Measurements from ENCODE around the gene ZFP36L1. TPM values are rescaled to one million over a fixed set of nuclear protein-coding genes. Genes with fewer than 3 reads are reported as not detected.

Gene ZFP36L1
- total RNA-seq, 1 experiment from 2014 or later, result 426 TPM

DNA sequence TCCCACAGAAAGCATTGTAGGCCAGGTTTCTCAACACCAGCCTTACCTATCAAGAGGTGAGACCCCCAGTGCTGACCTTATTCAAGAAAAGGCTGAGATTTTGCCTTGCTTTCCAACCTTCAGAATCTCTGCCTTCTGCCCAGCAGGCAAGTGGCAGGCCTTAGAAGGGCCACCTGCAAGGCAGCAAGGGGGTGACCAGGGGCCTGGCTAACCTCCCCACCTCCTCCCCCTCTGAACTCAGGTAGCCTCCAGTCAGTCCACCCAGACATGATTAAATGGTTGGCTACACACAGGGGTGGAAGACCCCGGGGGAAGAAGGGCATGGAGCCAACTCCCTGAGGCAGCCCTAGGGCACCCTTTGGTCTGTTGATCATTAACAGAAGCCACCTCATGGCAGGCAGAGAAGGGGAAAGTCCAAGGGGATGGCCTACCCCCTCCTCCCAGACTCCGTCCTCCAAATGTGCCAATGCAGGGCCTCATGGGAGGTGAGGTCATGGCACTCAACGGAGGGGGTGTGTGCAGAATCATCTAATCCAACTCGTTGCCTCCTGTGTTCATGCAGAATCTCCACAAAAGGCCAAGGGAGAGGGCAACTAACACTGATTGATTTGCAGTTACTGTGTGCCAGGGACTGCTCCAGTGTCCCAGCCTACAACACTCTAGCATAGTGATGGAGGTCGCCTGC lies 8.5 kb downstream of the ZFP36L1 start:
- H3K27me3 Mint-ChIP-seq (ENCODE audit: insufficient read depth, unreplicated experiment), result no peaks in the 10 kb centered on the region
- H3K4me3 Mint-ChIP-seq (ENCODE audit: unreplicated experiment), result no peak overlapping the region
- H3K36me3 Mint-ChIP-seq (ENCODE audit: insufficient read depth, unreplicated experiment), result peaks cover 53% of the 10 kb centered on the region
- TF ChIP-seq, protein P1, sequence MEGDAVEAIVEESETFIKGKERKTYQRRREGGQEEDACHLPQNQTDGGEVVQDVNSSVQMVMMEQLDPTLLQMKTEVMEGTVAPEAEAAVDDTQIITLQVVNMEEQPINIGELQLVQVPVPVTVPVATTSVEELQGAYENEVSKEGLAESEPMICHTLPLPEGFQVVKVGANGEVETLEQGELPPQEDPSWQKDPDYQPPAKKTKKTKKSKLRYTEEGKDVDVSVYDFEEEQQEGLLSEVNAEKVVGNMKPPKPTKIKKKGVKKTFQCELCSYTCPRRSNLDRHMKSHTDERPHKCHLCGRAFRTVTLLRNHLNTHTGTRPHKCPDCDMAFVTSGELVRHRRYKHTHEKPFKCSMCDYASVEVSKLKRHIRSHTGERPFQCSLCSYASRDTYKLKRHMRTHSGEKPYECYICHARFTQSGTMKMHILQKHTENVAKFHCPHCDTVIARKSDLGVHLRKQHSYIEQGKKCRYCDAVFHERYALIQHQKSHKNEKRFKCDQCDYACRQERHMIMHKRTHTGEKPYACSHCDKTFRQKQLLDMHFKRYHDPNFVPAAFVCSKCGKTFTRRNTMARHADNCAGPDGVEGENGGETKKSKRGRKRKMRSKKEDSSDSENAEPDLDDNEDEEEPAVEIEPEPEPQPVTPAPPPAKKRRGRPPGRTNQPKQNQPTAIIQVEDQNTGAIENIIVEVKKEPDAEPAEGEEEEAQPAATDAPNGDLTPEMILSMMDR (IDR thresholded peaks at IDR 0.05; ENCODE audit: unreplicated experiment), result no peak
- ChIA-PET POLR2A (interaction anchor here (0.6 to 11.3 kb wide), 25 partner anchors 9 to 844 kb away, joined by 3 to 403 read pairs (median 7); partner anchors contain the start of gene ZFP36L1), CTCF (interaction anchor here (0.6 to 2.3 kb wide), 5 partner anchors 97 to 850 kb away, joined by 3 to 19 read pairs (median 3); no protein-coding TSS in a partner anchor)
- peak; percentile 36 for DNase-seq (ENCODE audit: unreplicated experiment)
- peaks cover 48% of the 10 kb centered on the region for H3K4me1 Mint-ChIP-seq (ENCODE audit: insufficient read depth, unreplicated experiment)
- no TSS peak for BruUV-seq (replicated peaks)
- peak overlapping the region; percentile 97 for H3K27ac Mint-ChIP-seq (ENCODE audit: low read depth, unreplicated experiment)
- intact Hi-C loops (cut with micrococcal nuclease), result loop anchor here (2.0 kb wide), 1 partner anchor 98 kb away; no protein-coding TSS in a partner anchor
- no peaks in the 10 kb centered on the region for H3K9me3 Mint-ChIP-seq (ENCODE audit: unreplicated experiment)

DNA sequence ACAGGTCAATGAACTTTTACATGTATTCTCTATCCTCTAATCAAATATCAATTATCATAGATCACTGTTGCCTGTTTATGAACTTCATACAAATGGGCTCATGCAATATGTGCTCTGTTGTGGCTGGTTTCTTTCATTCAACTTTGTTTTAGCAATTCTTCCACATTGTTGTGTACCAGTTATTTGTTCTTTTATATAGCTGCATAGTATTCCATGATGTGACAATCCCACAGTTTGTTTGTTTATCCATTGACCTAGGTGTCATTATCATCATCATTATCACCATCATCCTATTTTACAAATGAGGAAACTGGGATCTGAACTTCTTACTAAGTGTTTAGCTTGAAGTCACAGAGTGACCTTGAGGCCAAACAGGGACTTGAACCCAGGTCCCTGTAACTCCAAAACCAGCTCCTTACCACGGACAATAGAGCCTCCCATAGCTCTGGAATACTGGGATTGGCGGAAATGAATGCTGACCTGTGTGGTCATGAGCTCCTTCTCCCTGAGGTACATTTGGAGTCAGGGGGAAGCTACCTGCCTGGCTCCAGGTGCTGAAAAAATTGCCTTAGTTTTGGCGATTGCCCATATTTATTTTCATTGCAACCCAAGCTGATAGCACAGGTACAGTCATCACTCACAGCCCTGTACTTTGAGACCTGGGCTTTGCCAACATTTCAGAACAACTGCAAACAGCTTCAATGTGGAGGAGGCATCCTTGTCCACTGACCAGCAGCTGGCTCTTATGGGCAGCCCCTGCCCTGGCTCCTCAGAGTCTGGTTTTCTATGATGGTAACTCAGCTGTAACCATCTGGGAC lies 9.2 kb downstream of the ZFP36L1 start:
- Mint-ChIP-seq H3K27me3 (ENCODE audit: insufficient read depth, unreplicated experiment) (no peaks in the 10 kb centered on the region), H3K4me3 (ENCODE audit: unreplicated experiment) (no peak overlapping the region), H3K4me1 (ENCODE audit: insufficient read depth, unreplicated experiment) (peaks cover 48% of the 10 kb centered on the region), H3K27ac (ENCODE audit: low read depth, unreplicated experiment) (no peak overlapping the region), H3K36me3 (ENCODE audit: insufficient read depth, unreplicated experiment) (peaks cover 45% of the 10 kb centered on the region), H3K9me3 (ENCODE audit: unreplicated experiment) (no peaks in the 10 kb centered on the region)
- BruUV-seq (replicated peaks), result no TSS peak
- no peak for DNase-seq (ENCODE audit: unreplicated experiment)
- intact Hi-C loops (cut with micrococcal nuclease), result loop anchor here (2.0 kb wide), 1 partner anchor 97 kb away; no protein-coding TSS in a partner anchor
- ChIA-PET CTCF (interaction anchor here (0.6 kb wide), 3 partner anchors 63 to 839 kb away, joined by 3 read pairs; no protein-coding TSS in a partner anchor), POLR2A (interaction anchor here (0.5 to 11.3 kb wide), 13 partner anchors 10 to 594 kb away, joined by 3 to 403 read pairs (median 7); partner anchors contain the start of gene ZFP36L1)
- TF ChIP-seq, protein P1 (IDR thresholded peaks at IDR 0.05; ENCODE audit: unreplicated experiment), result no peak

DNA sequence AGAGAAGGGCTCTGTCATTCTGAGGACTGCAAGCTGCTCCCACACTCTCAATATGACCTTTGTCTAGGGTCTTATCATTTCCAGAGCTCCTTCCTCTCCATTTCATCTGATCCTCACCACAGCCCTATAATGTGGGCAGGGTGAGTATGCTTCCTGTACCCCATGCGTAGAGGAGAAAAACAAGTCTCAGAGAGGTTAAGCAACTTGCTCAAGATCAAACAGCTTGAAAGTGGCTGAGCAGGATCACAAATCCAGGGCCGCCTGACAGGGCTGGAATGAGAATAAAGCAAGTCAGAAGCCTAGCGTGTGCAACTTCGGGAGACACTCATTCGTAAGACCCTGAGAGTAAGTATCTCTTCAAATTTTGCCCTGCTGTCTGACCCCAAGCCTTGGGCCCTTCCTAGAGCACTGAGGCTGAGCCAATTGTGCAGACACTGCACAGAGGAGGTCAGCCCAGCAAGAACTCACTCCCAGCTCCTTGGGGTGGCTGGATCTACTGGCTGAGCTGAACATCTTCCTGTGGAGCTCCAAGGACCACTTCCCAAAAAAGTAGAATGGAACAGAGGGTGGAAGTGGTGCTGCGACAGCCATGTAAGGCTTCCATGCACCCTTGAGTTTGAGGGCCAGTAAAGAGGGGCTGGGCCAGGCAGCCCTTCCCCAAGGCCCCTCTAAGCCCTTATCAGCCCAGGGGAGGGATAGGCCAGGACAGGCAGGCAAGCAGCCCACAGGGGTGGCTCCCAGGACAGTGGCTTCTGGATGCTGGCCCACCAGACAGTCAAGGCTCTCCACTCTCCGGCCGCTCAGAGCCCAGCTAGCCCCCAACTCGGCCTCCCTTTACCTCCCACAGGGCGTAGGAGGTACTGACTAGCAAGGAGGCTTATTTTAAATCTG lies 10.5 kb downstream of the ZFP36L1 start:
- ChIA-PET CTCF (interaction anchor here (0.5 to 0.6 kb wide), 2 partner anchors 307 to 533 kb away, joined by 3 to 4 read pairs; no protein-coding TSS in a partner anchor), POLR2A (interaction anchor here (0.6 to 11.3 kb wide), 8 partner anchors 10 to 532 kb away, joined by 3 to 267 read pairs (median 4); no protein-coding TSS in a partner anchor)
- Mint-ChIP-seq H3K36me3 (ENCODE audit: insufficient read depth, unreplicated experiment) (peaks cover 32% of the 10 kb centered on the region), H3K27me3 (ENCODE audit: insufficient read depth, unreplicated experiment) (no peaks in the 10 kb centered on the region), H3K4me1 (ENCODE audit: insufficient read depth, unreplicated experiment) (peaks cover 46% of the 10 kb centered on the region), H3K9me3 (ENCODE audit: unreplicated experiment) (no peaks in the 10 kb centered on the region), H3K27ac (ENCODE audit: low read depth, unreplicated experiment) (no peak overlapping the region), H3K4me3 (ENCODE audit: unreplicated experiment) (no peak overlapping the region)
- intact Hi-C loops (cut with micrococcal nuclease), result no loop called here
- TF ChIP-seq, protein P1 (IDR thresholded peaks at IDR 0.05; ENCODE audit: unreplicated experiment), result no peak
- DNase-seq (ENCODE audit: unreplicated experiment), result no peak
- BruUV-seq (replicated peaks), result no TSS peak

Data from MCF 10A (cell line).